Fibroblast of the aortic adventitia (primary cell): ENCODE results near the gene C10orf90. TPM values are rescaled to one million over a fixed set of nuclear protein-coding genes. Genes with fewer than 3 reads are reported as not detected.

Experiments
- DNase-seq: peaks from one replicate; pipeline ENCODE4 v3.0.0-alpha.2; 2010; ENCODE audit warnings: low read depth
- H3K4me3 ChIP-seq: 2 replicates; pipeline ENCODE4 v1.5.1; 2011; ENCODE audit warnings: low read depth, mild to moderate bottlenecking, control low read depth, low read length, moderate library complexity
- total RNA-seq: library from RNA; depleted of rRNA; stranded (reverse); fragments of >200 nt; gene quantifications from 2 replicates; pipeline ENCODE4 v1.2.3, GENCODE V29; 2012; ENCODE audit warnings: low replicate concordance
- TF ChIP-seq, protein P1 (sequence below): IDR thresholded peaks from 2 replicates; pipeline ENCODE4 v1.5.1; 2011; ENCODE audit warnings: mild to moderate bottlenecking, low read length, control low read depth, inconsistent platforms; ENCODE audit not compliant: insufficient read depth

Gene C10orf90
- total RNA-seq, 1 donor, result 1.1 TPM

DNA sequence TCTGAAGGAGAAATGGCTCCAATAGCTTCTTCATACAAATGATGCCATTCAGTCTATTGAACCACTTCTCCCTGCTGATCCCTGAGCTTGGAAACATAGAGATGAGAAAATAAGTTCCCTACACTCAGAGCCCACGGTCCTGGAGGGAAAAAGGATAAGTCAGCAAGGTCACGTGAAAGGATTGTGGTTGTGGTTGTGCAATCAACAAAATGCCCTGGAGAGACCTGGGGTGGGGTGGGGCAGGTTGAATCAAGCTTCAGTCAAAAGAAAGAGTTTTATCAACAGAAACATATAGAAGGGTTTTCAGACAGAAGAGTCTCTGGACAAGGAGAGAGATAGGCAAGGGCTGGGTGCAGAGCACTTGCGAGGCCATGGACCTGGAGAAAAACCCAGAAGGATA is 30.1 kb downstream of the C10orf90 start:
- H3K4me3 ChIP-seq, result no peak overlapping the region
- TF ChIP-seq, protein P1, sequence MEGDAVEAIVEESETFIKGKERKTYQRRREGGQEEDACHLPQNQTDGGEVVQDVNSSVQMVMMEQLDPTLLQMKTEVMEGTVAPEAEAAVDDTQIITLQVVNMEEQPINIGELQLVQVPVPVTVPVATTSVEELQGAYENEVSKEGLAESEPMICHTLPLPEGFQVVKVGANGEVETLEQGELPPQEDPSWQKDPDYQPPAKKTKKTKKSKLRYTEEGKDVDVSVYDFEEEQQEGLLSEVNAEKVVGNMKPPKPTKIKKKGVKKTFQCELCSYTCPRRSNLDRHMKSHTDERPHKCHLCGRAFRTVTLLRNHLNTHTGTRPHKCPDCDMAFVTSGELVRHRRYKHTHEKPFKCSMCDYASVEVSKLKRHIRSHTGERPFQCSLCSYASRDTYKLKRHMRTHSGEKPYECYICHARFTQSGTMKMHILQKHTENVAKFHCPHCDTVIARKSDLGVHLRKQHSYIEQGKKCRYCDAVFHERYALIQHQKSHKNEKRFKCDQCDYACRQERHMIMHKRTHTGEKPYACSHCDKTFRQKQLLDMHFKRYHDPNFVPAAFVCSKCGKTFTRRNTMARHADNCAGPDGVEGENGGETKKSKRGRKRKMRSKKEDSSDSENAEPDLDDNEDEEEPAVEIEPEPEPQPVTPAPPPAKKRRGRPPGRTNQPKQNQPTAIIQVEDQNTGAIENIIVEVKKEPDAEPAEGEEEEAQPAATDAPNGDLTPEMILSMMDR, result no peak
- peak; percentile 33 for DNase-seq

DNA sequence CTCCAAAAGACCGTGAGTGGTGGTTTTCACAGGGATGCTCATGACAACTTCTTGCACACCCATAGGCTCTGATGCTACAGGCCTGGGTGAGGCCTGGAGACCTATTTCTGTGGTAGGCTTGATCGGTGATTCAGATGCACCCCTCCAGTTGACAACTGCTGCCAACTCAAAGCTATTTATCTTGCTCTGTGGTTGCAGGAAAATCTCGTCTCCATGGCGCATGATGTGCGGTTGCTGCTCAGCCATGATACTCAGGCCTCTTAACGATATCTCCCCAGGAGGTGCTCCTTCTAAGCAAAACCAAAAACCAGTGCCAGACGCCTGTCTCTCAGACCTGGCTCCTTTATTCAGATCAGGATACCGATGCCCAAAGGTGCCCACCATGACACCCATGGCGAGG is 31.4 kb downstream of the C10orf90 start:
- no peak for DNase-seq
- TF ChIP-seq, protein P1, result no peak
- no peak overlapping the region for H3K4me3 ChIP-seq

DNA sequence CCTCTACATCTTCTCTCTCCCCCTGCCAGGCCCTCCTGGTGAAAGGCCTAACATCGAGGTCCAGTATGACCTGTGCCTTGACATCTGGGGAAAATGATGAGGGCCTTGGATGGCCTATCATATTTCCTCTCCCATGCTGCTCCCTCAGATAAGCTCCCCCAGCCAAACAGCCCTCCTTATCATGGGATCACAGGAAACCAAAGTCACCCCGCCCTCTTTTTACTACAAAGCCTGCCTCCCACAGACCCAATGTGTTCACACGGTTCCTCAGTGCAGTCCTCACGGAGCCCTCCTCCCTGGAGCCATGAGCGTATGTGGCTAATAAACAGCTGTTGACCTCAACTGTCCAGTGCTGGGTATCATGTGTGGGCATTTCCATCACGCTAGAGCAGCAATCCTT is 32.0 kb downstream of the C10orf90 start:
- TF ChIP-seq, protein P1, result no peak
- DNase-seq, result no peak

DNA sequence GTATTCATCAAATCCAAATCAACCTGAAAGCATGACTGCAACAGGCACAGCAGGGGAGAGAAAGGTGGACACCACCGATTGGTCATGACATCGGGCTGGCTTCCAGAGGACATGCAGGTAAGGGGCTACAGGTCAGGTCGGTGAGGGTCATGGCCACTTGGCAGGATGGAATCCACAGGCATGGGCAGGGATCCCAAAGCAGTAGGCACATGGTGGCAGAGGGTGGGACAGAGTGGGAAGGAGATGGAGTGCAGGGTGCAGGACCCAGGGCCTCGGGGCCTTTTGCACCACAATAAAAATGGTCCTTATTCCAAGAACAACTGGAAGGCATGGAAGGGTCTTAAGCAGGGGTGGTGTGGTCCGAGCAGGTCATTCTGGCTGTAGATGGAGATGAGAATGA is 33.0 kb downstream of the C10orf90 start:
- TF ChIP-seq, protein P1, result no peak
- H3K4me3 ChIP-seq, result no peak overlapping the region

More for the DNA sequence above, 32.0 kb downstream of the C10orf90 start:
- H3K4me3 ChIP-seq, result no peak overlapping the region

DNA sequence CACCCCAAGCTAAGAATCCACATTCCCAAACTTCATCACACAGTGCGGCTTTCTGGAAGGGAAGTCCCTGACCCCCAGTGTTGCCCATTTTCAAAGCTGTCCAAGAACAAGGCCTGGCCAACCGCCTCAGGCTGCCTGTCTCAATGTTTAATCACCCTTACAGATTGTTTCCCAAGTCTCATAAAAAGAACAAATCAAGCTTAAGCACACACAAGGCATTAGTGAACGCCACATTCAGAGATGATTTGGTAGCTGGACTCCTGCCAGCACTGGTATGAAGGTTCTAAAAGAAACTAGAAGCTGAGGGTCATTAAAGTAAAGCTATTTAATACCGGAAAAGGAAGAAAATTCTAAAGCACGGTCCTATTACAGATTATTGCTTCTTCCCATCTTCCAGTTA is 35.6 kb downstream of the C10orf90 start:
- H3K4me3 ChIP-seq, result no peak overlapping the region
- DNase-seq, result no peak
- TF ChIP-seq, protein P1, result no peak

More for the DNA sequence above, 33.0 kb downstream of the C10orf90 start:
- DNase-seq, result no peak

DNA sequence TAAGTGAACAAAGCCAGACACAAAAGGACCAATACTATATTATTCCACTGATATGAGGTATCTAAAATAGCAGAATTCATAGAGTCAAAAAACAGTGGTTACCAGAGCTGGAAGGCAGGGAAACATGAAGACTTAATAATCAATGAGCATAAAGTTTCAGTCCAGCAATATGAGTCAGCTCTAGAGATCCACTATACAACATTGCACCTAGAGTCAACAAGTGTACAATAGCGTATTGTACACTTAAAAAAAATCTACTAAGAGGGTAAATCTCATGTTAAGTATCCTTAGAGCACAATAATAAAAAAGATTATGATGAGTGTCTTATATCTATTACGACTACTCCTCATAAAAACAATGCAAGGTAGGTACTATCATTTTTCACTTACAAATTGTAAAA is 36.1 kb downstream of the C10orf90 start:
- no peak overlapping the region for H3K4me3 ChIP-seq
- TF ChIP-seq, protein P1, result no peak
- DNase-seq, result no peak

DNA sequence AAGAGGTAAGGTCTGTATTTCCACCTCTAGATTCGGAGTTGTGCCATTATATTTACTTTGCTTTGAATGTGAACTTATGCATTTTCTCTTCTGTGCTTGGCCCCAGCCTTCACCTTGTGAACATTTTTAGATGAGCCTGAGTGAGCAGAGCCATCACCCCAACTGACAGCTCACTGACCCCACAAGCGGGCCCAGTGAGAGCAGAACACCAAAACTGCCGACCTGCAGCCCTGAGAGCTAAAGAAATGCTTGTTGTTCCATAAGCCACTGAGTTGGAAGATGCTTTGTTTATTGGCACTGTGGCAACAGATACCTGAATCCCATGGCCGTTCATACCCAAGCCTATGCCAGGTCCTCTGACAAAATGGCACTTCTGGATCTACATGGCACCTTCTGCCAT is 37.8 kb downstream of the C10orf90 start:
- no peak overlapping the region for H3K4me3 ChIP-seq
- TF ChIP-seq, protein P1, result no peak
- DNase-seq, result no peak
